ENCODE data around the gene CENPI.
"Not testable (repeated sequence)": the region's sequence is repeated elsewhere in the genome, so short reads cannot be mapped to it uniquely, and the experiment has no call there.

Gene CENPI
- total RNA-seq: 3.0 to 5.2 reads per million in 2 donors

- peak; percentile 84 for DNase-seq
Measured at GRCh38 chrX:101097546-101098453, at the start of gene CENPI. Gene CENPI (plus strand): TSS chrX:101098204. CDS start chrX:101101071, 2,867 bp downstream.

DNA sequence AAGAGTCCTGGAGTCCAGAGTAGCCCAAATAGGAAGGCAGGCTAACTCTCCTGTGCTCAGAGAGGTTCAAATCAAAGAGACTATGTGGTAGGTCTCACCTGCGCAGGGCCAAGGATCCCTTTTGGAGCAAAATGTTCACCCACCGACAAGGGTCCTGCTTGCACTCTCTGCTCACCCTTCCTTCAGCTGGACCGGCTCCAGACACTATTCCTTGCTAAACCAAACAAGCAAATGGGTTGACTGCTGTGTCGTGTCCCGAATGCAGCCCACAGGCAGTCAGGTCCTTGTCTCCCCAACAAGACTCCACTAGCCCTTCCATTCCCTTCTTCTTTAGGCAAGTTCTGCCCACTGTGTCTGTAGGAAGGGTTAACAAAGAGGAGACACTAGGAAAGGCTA is 46.9 kb upstream of the CENPI start:
- no peak for DNase-seq

DNA sequence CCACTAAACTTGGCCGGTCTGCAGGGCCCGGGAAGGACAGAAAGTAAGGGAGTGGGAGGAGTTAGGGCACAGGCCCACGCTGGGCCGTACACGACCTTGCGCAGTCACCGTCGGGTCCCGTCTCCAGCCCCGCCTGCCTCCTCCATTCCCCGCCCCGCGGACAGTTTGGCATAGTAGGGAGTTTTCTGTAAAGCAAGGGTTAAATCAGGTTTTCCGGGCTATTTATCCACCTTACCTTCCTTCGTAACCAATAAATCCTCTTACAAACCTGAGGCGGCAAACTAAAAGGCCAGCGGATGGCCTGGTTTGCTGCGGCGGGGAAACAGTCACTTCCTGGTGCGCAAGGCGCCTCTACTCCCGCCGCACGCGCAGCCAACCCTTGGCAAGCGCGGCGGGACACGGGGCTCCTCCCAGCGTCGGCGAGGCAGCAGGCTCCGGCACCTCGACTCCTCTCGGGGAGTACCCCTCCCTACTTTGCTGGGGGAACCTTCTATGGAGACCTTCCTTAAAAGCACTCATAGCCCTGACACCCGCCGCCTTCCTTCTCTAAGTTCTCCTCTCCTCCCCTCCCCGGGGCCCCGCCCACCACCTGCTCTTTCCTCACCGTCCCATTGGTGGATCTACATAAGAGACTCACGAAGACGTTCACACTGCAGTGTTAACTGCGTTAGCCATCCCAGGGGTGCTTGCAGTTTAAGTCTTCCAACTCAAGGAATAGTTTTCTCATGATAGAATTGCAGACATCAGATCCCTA is 46.3 kb upstream of the CENPI start, which contains the start of gene TRMT2B:
TSS of gene TRMT2B (minus strand) at position 563 of the 754 bp plus-strand sequence. CDS start 9,822 bp downstream, outside the sequence.
- DNase-seq: peak; percentile 48

DNA sequence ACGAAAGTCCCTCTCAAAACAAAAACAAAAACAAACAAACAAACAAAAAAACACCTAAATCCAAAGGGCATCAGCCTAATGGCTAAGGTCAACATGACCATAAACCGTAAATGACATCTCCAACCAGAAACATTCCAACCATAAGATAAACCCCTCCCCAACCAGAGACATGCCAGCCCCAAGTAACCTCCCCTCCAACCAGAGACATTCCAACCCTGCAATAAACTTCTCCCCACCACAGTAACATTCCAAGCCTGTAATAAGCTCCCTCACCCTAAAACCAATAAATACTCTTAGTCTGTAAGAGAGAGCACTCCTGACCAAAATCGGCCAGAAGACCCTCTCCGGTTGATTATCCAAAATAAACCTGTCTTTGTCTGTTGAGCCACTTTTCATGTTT is 41.5 kb upstream of the CENPI start:
- not testable (repeated sequence) for DNase-seq

DNA sequence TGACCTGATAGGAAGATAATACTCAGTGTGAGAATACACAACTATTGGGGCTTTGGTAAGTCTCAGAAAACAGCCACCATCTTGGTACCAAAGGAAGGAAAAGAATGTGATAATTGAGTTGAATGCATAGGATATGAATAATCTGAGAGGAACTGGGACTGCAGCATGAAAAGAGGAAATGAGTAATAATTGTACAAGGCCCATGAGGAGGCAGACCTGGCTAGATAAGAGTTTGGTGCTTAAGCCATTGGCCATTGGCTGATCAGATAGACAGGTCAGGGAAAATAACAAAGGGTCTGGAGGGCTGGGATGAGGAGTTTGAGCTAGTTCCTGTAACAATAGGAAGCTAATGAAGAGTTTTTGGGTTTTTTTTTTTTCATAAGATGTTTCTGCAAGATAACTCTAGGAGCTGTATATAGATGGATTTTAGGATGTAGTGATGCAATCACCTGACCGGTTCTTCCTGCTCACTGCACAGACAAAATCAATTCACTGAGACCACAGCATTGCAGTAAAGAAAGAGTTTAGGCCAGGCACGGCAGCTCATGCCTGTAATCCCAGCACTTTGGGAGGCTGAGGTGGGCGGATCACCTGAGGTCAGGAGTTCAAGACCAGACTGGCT is 40.8 kb upstream of the CENPI start:
- DNase-seq: no peak

- no peak for DNase-seq
Measured at GRCh38 chrX:101062176-101062575, 35.8 kb upstream of the CENPI start.

GRCh38 chrX:101071582-101071981 is 26.4 kb upstream of the CENPI start:
- DNase-seq: no peak

DNA sequence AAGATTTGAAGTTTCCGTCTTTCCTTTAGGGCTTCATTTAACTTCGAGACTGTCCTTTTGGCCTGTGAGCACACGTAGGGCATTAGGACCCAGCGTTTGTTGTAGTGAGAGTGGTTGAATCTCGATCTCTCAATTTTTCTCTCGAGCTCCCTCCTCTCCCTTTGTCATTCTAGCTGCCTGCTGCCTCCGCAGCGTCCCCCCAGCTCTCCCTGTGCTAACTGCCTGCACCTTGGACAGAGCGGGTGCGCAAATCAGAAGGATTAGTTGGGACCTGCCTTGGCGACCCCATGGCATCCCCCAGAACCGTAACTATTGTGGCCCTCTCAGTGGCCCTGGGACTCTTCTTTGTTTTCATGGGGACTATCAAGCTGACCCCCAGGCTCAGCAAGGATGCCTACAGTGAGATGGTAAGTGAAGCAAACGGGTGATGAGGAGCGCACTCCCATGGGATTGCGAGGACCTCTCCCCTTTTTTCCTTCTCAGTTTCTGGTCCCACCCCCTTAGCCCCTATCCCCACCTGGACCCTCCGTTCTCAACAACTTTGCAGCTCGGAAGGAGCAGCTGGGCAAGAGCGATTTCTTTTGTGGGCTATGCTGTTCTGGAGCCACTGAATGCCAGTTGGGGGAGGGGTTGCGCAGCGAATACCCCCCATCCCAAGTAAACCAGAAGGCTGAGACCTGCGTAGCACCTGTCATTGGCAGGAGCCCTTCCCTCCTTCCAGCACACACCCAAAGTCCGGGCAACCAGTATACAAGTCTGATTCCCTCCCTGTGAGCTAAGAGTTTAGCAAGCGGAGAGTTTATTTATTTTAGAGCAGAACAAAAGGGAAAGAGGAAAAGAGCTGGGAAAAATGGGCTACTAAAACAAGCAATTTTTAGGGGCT is 19.0 kb upstream of the CENPI start, which contains the start of gene TMEM35A:
TSS of gene TMEM35A (plus strand) at position 164 of the 883 bp plus-strand sequence. CDS start at position 288, 124 bp downstream.
- no peak for DNase-seq

DNA sequence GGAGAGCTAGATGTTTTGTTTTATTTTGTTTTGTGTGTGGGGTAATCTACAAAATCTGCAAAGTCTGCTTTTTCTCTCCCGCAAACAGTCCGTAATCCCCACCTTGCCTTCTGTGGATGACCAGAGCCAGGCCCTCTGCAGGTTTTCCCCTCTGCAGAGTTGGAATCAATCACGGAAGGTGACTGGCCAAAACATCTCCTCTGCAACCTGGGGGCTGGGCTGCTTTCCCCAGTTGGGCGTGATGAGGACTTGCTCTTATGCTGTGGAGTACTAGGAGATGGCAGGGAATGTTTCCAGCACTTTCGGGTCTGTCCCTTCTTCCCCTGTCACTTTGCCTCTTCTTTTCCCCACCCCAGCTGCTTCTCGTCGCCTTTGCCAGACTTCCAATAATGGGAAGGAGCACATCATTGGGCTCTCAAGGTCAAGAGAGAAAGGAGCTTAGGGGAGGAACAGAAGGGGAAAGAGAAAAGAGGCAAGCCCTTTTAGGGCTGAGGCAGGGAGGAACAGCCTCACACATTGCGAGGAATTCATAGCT is 18.2 kb upstream of the CENPI start:
- DNase-seq: no peak

DNA sequence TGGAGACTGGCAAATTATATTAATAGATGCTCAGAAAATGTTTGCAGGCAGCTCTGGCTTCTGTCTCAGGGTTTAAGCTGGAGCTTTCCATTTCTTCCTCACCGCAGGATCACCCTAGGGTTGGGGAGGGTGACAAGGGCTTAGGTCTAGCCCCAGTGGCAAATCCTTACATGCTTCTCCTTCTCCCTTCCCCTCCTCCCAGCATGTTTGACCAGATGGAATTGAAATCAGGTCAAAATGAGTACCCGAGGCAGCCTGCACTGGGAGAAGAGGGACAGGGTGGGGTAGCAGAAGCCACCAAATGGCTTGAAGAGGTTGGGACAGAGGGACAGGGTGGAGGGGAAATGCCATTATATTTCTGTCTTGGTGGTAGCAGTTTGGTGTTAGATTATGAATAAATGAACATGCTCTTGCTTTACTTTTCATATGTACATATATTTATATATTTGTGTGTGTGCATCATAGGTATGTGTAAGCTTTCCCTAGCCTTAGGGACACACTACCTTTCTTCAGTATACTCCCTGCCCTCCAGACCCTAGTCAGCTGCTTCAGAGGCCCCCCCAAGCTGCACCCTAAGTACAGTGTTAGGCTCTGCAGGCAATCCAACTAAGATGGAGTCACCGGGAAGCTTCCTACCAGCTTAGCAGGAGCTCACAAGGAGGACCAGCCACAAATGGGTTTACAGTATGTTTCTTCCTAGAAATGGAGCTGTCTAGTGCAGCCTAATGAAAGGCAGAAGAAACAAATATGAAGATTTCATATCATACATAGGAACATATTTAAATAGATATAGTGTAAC is 17.5 kb upstream of the CENPI start:
- DNase-seq: no peak

DNA sequence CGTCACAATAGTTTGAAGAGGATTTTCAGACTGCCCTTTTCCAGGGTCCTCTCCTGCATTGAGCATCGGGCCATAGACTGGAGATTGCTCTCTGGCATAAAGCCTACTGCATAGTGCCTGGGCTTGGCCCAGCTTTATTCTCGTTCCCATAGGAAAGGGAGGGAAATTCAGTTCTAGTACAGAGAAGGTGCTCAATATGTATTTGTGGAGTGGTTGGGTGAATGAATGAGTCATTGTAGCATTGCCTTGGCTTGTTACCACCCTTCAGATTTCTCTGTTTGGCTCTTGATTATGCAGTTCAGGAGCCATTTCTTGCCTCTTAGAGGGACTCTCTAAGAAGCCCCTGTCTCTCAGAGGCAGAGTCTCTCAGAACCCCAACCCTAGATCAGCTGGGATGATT is 16.8 kb upstream of the CENPI start:
- DNase-seq: no peak

GRCh38 chrX:101091817-101092216 is 6.2 kb upstream of the CENPI start:
- no peak for DNase-seq

DNA sequence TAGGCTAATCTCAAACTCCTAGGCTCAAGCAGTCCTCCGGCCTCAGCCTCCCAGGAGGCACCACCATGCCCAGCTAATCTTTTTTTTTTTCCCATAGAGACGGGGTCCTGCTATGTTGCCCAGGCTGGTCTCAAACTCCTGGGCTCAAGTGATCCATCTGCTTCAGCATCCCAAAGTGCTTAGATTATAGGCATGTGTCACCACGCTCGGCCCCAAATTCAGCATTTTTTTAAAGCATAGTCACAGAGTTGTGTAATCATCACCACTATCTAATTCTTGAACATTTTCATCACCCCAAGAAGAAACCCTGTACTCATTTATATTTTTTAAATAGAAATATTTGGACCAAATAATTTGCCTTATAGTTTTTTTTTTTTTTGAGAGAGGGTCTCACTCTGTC is 10.3 kb downstream of the CENPI start:
- no peak for DNase-seq

- no peak for DNase-seq
Measured at GRCh38 chrX:101117701-101118100, 19.7 kb downstream of the CENPI start.

GRCh38 chrX:101136235-101136634 is 38.2 kb downstream of the CENPI start:
- no peak for DNase-seq
